ENCODE results near the gene DCLK1.

Gene DCLK1

DNA sequence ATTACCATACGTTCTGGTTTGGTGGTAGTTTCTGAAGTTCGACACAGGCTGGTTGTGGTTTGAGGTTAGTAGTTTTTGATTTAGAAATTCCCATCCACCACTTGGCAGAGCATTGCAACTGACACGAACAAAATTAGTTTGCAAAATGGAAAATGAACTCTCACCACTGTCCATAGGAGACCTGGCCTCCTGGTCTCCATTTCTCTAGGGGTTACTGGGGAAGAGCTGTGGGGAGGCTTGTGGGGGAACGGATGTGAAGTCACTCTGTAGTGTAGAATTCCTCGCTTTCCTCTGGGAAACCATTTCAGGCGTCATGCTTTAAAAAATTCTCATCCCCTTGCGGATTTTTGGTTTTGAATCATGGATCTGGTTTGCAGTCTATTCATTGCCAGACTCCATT, 333.2 kb downstream of the DCLK1 start:
- TF ChIP-seq, protein P1, sequence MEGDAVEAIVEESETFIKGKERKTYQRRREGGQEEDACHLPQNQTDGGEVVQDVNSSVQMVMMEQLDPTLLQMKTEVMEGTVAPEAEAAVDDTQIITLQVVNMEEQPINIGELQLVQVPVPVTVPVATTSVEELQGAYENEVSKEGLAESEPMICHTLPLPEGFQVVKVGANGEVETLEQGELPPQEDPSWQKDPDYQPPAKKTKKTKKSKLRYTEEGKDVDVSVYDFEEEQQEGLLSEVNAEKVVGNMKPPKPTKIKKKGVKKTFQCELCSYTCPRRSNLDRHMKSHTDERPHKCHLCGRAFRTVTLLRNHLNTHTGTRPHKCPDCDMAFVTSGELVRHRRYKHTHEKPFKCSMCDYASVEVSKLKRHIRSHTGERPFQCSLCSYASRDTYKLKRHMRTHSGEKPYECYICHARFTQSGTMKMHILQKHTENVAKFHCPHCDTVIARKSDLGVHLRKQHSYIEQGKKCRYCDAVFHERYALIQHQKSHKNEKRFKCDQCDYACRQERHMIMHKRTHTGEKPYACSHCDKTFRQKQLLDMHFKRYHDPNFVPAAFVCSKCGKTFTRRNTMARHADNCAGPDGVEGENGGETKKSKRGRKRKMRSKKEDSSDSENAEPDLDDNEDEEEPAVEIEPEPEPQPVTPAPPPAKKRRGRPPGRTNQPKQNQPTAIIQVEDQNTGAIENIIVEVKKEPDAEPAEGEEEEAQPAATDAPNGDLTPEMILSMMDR (IDR thresholded peaks at IDR 0.05; ENCODE audit: borderline replicate concordance, insufficient read depth, low read depth, low read length) = no peak

GRCh38 chr13:35797244-35797643, 333.9 kb downstream of the DCLK1 start:
- TF ChIP-seq, protein P1 (IDR thresholded peaks at IDR 0.05; ENCODE audit: borderline replicate concordance, insufficient read depth, low read depth, low read length) = no peak
- no peak overlapping the region for H3K4me3 ChIP-seq (ENCODE audit: low read depth, low read length)

More for the DNA sequence above, 333.2 kb downstream of the DCLK1 start:
- no peak overlapping the region for H3K4me3 ChIP-seq (ENCODE audit: low read depth, low read length)

GRCh38 chr13:35796623-35797022, 334.6 kb downstream of the DCLK1 start:
- TF ChIP-seq, protein P1 (IDR thresholded peaks at IDR 0.05; ENCODE audit: borderline replicate concordance, insufficient read depth, low read depth, low read length) = no peak
- H3K4me3 ChIP-seq (ENCODE audit: low read depth, low read length) = no peak overlapping the region

GRCh38 chr13:35794734-35795389, 336.3 kb downstream of the DCLK1 start:
- TF ChIP-seq, protein P1 (IDR thresholded peaks at IDR 0.05; ENCODE audit: borderline replicate concordance, insufficient read depth, low read depth, low read length) = no peak
- H3K4me3 ChIP-seq (ENCODE audit: low read depth, low read length) = no peak overlapping the region

DNA sequence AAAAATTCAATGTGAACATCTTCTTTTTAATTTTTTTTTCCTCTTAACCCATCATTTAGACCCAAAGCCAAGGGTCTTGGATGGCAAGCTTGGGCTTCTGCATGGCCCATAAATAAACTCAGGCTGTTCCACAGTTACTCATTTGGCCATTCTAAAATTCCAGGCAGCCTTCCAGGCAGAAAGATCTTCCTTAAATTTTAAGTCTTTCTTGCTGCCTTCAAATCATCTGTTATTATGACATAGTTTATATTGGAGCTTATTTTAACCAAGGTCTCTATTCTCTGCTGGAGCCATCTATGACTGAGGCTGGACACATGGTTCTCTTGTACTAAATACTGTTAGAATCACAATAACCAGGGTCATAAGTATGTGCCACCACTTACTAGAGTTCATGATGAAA, 337.4 kb downstream of the DCLK1 start:
- TF ChIP-seq, protein P1 (IDR thresholded peaks at IDR 0.05; ENCODE audit: borderline replicate concordance, insufficient read depth, low read depth, low read length) = no peak
- no peak overlapping the region for H3K4me3 ChIP-seq (ENCODE audit: low read depth, low read length)

DNA sequence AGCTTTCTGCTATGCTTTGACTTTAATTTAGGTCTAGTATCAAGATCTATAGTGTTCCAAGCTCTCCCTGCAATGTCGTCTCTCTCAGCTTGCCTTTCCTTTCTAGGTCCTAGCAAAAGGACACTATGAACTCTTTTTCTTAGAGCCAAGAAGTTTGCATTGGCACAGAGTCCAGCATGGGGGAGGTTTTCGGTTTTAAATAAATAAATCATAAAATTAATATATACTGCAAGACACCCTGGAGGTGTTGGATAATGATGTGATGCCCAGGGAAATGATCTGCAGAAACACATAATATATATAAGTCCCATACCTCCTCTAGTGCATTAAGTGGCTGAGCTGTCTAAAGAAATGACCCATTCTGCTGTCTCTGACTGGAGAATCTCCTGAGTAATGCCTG, 338.3 kb downstream of the DCLK1 start:
- no peak overlapping the region for H3K4me3 ChIP-seq (ENCODE audit: low read depth, low read length)
- TF ChIP-seq, protein P1 (IDR thresholded peaks at IDR 0.05; ENCODE audit: borderline replicate concordance, insufficient read depth, low read depth, low read length) = no peak

- TF ChIP-seq, protein P1 (IDR thresholded peaks at IDR 0.05; ENCODE audit: borderline replicate concordance, insufficient read depth, low read depth, low read length) = no peak
- H3K4me3 ChIP-seq (ENCODE audit: low read depth, low read length) = no peak overlapping the region
These were observed 339.2 kb downstream of the DCLK1 start for GRCh38 chr13:35792021-35792420.
